ENCODE results near the gene LBR.

The LBR gene

GRCh38 chr1:225378880-225379279 is 49.0 kb downstream of the LBR start:
- Histone ChIP-seq H3K4me3 (ENCODE audit: low read depth in 1 of 2, low read length in 1 of 2) (no peak overlapping the region), H3K27me3 (no peaks in the 10 kb centered on the region), H3K36me3 (no peaks in the 10 kb centered on the region), H3K27ac (no peak overlapping the region), H3K9me3 (no peaks in the 10 kb centered on the region), H3K4me1 (ENCODE audit: control insufficient read depth in 1 of 2, insufficient read depth in 1 of 2, low read depth in 1 of 2, low read length in 1 of 2) (no peaks in the 10 kb centered on the region)
- TF ChIP-seq, protein P1, sequence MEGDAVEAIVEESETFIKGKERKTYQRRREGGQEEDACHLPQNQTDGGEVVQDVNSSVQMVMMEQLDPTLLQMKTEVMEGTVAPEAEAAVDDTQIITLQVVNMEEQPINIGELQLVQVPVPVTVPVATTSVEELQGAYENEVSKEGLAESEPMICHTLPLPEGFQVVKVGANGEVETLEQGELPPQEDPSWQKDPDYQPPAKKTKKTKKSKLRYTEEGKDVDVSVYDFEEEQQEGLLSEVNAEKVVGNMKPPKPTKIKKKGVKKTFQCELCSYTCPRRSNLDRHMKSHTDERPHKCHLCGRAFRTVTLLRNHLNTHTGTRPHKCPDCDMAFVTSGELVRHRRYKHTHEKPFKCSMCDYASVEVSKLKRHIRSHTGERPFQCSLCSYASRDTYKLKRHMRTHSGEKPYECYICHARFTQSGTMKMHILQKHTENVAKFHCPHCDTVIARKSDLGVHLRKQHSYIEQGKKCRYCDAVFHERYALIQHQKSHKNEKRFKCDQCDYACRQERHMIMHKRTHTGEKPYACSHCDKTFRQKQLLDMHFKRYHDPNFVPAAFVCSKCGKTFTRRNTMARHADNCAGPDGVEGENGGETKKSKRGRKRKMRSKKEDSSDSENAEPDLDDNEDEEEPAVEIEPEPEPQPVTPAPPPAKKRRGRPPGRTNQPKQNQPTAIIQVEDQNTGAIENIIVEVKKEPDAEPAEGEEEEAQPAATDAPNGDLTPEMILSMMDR (IDR thresholded peaks at IDR 0.05) = no peak

GRCh38 chr1:225374996-225375395 is 52.8 kb downstream of the LBR start:
- H3K4me3 ChIP-seq (ENCODE audit: low read depth in 1 of 2, low read length in 1 of 2) = no peak overlapping the region
- H3K27me3 ChIP-seq = no peaks in the 10 kb centered on the region
- TF ChIP-seq, protein P1 (IDR thresholded peaks at IDR 0.05) = no peak
- H3K4me1 ChIP-seq (ENCODE audit: control insufficient read depth in 1 of 2, insufficient read depth in 1 of 2, low read depth in 1 of 2, low read length in 1 of 2) = no peaks in the 10 kb centered on the region
- no peaks in the 10 kb centered on the region for H3K9me3 ChIP-seq
- H3K27ac ChIP-seq = no peak overlapping the region
- no peaks in the 10 kb centered on the region for H3K36me3 ChIP-seq

GRCh38 chr1:225373155-225373554 is 54.7 kb downstream of the LBR start:
- no peaks in the 10 kb centered on the region for H3K36me3 ChIP-seq
- H3K9me3 ChIP-seq = no peaks in the 10 kb centered on the region
- TF ChIP-seq, protein P1 (IDR thresholded peaks at IDR 0.05) = no peak
- H3K27ac ChIP-seq = no peak overlapping the region
- no peaks in the 10 kb centered on the region for H3K27me3 ChIP-seq
- no peak overlapping the region for H3K4me3 ChIP-seq (ENCODE audit: low read depth in 1 of 2, low read length in 1 of 2)
- no peaks in the 10 kb centered on the region for H3K4me1 ChIP-seq (ENCODE audit: control insufficient read depth in 1 of 2, insufficient read depth in 1 of 2, low read depth in 1 of 2, low read length in 1 of 2)

- no peak overlapping the region for H3K4me3 ChIP-seq (ENCODE audit: low read depth in 1 of 2, low read length in 1 of 2)
- no peak overlapping the region for H3K27ac ChIP-seq
- H3K9me3 ChIP-seq = no peaks in the 10 kb centered on the region
- TF ChIP-seq, protein P1 (IDR thresholded peaks at IDR 0.05) = no peak
- H3K36me3 ChIP-seq = no peaks in the 10 kb centered on the region
- H3K27me3 ChIP-seq = no peaks in the 10 kb centered on the region
- no peaks in the 10 kb centered on the region for H3K4me1 ChIP-seq (ENCODE audit: control insufficient read depth in 1 of 2, insufficient read depth in 1 of 2, low read depth in 1 of 2, low read length in 1 of 2)
Observed at GRCh38 chr1:225371366-225372010, 56.4 kb downstream of the LBR start.

GRCh38 chr1:225368036-225368552 is 59.7 kb downstream of the LBR start:
- Histone ChIP-seq H3K4me1 (ENCODE audit: control insufficient read depth in 1 of 2, insufficient read depth in 1 of 2, low read depth in 1 of 2, low read length in 1 of 2) (no peaks in the 10 kb centered on the region), H3K27me3 (no peaks in the 10 kb centered on the region), H3K9me3 (no peaks in the 10 kb centered on the region), H3K4me3 (ENCODE audit: low read depth in 1 of 2, low read length in 1 of 2) (no peak overlapping the region), H3K36me3 (no peaks in the 10 kb centered on the region), H3K27ac (no peak overlapping the region)
- TF ChIP-seq, protein P1 (IDR thresholded peaks at IDR 0.05) = no peak
